GM10266 (cell line): ENCODE results near the gene MUS81.

Experiments used
- DNase-seq: peaks from one replicate; pipeline ENCODE4 v3.0.0; 2012; ENCODE audit errors: extremely low spot score
- TF ChIP-seq, protein P1 (sequence below): IDR thresholded peaks from 2 replicates; pipeline ENCODE4 v1.5.1; 2012; ENCODE audit warnings: mild to moderate bottlenecking, low read depth; ENCODE audit not compliant: control insufficient read depth, insufficient read depth; ENCODE audit errors: missing control alignments

MUS81 gene

DNA sequence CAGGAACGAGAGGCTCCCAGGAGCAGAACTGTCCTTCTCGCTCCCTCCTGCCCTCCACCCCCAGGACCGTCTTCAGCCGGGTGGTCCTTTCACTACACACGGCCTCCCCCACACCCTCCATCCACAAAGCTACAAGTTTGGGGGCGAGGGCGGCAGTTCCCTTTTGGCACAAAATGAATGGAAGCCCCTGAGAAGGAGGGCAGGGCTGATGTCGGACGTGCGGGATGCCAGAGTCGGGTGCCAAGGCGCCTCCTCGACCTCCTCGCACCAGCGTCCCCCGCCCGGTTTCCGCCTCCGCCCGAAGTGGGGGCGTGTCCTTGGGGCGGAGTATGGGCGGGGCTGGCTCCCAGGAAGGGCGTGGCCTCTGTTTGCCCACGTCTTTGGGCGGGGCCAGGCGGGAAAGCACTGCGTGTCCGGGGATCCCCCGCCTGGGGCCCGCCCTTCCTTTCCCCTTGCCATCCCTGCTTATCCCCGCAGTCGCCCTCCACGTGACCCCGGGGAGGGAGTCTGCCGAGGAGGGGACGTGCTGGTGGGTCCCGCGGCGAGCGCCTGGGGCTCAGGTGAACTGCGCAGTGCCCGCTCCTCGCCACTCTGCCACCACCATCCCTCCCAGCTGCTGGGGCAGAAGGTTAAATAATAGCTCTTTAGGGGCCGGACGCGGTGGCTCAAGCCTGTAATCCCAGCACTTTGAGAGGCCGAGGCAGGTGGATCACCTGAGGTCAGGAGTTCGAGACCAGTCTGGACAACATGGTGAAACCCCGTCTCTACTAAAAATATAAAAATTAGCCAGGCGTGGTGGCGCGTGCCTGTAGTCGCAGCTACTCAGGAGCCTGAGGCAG, 13.3 kb downstream of the MUS81 start:
- DNase-seq, result peak; percentile 97
- TF ChIP-seq, protein P1, sequence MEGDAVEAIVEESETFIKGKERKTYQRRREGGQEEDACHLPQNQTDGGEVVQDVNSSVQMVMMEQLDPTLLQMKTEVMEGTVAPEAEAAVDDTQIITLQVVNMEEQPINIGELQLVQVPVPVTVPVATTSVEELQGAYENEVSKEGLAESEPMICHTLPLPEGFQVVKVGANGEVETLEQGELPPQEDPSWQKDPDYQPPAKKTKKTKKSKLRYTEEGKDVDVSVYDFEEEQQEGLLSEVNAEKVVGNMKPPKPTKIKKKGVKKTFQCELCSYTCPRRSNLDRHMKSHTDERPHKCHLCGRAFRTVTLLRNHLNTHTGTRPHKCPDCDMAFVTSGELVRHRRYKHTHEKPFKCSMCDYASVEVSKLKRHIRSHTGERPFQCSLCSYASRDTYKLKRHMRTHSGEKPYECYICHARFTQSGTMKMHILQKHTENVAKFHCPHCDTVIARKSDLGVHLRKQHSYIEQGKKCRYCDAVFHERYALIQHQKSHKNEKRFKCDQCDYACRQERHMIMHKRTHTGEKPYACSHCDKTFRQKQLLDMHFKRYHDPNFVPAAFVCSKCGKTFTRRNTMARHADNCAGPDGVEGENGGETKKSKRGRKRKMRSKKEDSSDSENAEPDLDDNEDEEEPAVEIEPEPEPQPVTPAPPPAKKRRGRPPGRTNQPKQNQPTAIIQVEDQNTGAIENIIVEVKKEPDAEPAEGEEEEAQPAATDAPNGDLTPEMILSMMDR, result no peak

DNA sequence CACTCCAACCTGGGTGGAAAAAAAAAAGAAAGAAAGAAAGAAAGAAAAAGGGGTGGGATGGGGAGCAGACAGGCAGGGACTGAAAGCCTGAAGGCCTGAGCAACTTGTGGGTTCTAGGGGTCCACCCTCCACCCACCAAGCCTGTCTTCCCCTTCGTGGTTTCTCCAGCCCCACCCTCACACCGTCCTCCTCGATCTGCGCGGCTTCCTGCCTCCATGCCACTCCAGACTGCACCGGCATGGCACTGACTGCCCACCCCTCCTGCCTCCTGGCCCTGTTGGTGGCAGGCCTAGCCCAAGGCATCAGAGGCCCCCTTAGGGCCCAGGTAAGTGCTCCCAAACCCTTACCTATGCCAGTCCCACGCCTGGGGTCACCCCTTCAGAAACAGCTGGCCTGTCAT, 19.4 kb downstream of the MUS81 start, which contains the start of gene CTSW:
TSS of gene CTSW (plus strand) at position 221 of the 400 bp plus-strand sequence. CDS start at position 239, 18 bp downstream.
- TF ChIP-seq, protein P1, result no peak
- DNase-seq, result no peak

DNA sequence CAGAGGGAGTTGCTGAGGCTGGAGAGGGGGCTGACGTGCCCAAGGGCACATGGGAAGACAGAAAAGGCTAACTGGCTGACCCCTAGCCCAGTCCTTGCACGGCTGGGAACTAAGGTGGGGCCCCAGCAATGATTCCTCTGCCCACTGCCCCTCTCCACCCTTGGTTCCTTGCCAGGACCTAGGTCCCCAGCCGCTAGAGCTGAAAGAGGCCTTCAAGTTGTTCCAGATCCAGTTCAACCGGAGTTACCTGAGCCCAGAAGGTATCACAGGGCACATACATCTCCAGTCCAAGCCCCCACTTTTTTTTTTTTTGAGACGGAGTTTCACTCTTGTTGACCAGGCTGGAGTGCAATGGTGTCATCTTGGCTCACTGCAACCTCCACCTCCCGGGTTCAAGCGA, 19.8 kb downstream of the MUS81 start:
- DNase-seq, result no peak
- TF ChIP-seq, protein P1, result no peak

DNA sequence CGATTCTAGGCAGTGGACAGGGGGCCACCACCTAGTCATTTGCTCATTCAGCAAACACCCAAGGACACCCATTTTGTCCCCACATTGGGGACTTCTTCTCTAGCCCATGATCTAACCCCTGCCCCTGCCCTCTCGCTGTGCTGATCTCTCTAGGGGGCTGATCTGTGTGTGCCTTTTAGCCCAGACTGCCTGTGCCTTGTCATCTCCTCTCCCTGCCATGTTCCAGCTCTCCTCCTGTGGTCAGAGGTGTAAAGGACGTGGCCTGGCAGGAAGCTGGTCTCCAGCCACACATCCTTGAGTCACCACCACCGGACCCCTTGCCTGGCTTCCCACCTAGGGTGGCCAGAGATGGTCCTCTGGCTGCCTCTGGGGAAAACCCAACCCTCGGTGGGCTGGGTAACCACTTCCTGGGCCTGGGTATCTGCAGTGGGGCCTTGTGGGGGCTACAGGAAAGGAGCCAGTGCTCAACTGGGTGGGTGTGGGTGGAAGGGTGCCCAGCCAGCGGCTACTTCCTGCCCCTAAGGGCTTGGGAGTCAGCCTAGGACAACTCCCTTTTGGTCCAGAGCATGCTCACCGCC, 20.7 kb downstream of the MUS81 start:
- no peak for DNase-seq
- TF ChIP-seq, protein P1, result no peak

DNA sequence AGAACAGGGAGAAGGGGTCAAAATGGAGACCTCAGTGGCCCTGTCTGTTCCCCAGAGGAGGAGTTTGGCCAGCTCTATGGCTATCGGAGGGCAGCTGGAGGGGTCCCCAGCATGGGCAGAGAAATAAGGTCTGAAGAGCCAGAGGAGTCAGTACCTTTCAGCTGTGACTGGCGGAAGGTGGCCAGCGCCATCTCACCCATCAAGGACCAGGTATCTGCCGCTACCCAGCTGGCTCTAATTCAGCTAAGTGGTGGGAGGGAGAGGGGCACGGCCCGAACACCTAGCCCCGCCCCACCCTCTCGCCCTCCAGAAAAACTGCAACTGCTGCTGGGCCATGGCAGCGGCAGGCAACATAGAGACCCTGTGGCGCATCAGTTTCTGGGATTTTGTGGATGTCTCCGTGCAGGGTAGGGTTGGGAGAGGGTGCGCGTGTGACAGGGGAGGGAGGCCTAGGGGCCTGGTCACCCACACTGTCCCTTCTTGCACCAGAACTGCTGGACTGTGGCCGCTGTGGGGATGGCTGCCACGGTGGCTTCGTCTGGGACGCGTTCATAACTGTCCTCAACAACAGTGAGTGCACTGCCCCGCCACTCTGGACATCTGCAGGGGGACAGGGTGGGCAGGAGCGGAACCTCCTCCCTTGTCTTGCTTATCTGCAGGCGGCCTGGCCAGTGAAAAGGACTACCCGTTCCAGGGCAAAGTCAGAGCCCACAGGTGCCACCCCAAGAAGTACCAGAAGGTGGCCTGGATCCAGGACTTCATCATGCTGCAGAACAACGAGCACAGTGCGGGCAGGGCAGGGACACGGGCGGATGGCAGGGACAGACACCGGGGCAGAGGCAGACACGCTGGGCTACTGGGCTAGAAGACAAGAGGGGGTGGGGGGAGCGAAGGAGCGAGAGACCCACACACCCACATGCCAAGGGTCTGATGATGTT, 22.2 kb downstream of the MUS81 start:
- TF ChIP-seq, protein P1, result no peak
- no peak for DNase-seq

DNA sequence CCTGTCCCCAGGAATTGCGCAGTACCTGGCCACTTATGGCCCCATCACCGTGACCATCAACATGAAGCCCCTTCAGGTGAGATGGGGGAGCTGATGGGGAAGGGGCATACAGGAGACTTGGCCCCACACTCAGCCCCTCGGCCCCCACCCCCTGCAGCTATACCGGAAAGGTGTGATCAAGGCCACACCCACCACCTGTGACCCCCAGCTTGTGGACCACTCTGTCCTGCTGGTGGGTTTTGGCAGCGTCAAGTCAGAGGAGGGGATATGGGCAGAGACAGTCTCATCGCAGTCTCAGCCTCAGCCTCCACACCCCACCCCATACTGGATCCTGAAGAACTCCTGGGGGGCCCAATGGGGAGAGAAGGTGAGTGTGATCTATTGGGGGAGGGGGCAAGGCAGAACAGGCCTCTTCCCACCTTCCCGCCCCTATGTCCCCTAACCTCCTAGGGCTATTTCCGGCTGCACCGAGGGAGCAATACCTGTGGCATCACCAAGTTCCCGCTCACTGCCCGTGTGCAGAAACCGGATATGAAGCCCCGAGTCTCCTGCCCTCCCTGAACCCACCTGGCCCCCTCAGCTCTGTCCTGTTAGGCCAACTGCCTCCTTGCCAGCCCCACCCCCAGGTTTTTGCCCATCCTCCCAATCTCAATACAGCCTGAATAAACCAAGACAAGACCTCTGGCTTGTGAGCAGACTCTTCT, 23.0 kb downstream of the MUS81 start:
- TF ChIP-seq, protein P1, result no peak
- no peak for DNase-seq
